GM18909 (cell line): ENCODE measurements around the gene DNER.
A peak's percentile ranks its signal among the peaks of the same experiment; 100 is the strongest.
"Not testable (repeated sequence)": the region's sequence is repeated elsewhere in the genome, so short reads cannot be mapped to it uniquely, and the experiment has no call there.

Source experiments
- ATAC-seq: cut with Tn5 transposase; IDR thresholded peaks from one replicate; pipeline ENCODE4 v1.9.1; 2021; ENCODE audit warnings: mild to moderate bottlenecking; ENCODE audit not compliant: unreplicated experiment, poor library complexity

The DNER gene

GRCh38 chr2:229520691-229521096 is 193.7 kb downstream of the DNER start:
- no peak for ATAC-seq

- ATAC-seq: peak; percentile 75
Observed at GRCh38 chr2:229519655-229520430, 194.5 kb downstream of the DNER start.

- ATAC-seq: no peak
Observed at GRCh38 chr2:229514273-229514895, 200.0 kb downstream of the DNER start.

GRCh38 chr2:229511524-229511923 is 202.8 kb downstream of the DNER start:
- ATAC-seq: no peak

GRCh38 chr2:229506699-229507098 is 207.7 kb downstream of the DNER start:
- ATAC-seq: not testable (repeated sequence)

- no peak for ATAC-seq
Observed at GRCh38 chr2:229501051-229501794, 213.1 kb downstream of the DNER start.

GRCh38 chr2:229492034-229492433 is 222.3 kb downstream of the DNER start:
- ATAC-seq: no peak

- ATAC-seq: no peak
Observed at GRCh38 chr2:229490167-229490566, 224.2 kb downstream of the DNER start.

GRCh38 chr2:229489016-229489415 is 225.3 kb downstream of the DNER start:
- ATAC-seq: no peak

GRCh38 chr2:229488232-229488631 is 226.1 kb downstream of the DNER start:
- no peak for ATAC-seq

- ATAC-seq: no peak
Observed at GRCh38 chr2:229486673-229487072, 227.7 kb downstream of the DNER start.

GRCh38 chr2:229485857-229486256 is 228.5 kb downstream of the DNER start:
- ATAC-seq: no peak

- ATAC-seq: no peak
Observed at GRCh38 chr2:229477269-229477755, 237.0 kb downstream of the DNER start.

GRCh38 chr2:229475778-229476177 is 238.6 kb downstream of the DNER start:
- no peak for ATAC-seq

- ATAC-seq: no peak
Observed at GRCh38 chr2:229474125-229474524, 240.2 kb downstream of the DNER start.

- no peak for ATAC-seq
Observed at GRCh38 chr2:229470781-229471180, 243.6 kb downstream of the DNER start.

- no peak for ATAC-seq
Observed at GRCh38 chr2:229467783-229468182, 246.6 kb downstream of the DNER start.

GRCh38 chr2:229463841-229464346 is 250.5 kb downstream of the DNER start:
- no peak for ATAC-seq

GRCh38 chr2:229462112-229462511 is 252.2 kb downstream of the DNER start:
- ATAC-seq: no peak

GRCh38 chr2:229456091-229456490 is 258.3 kb downstream of the DNER start:
- no peak for ATAC-seq
